ENCODE data around the gene GRAMD1A. TPM values are rescaled to one million over a fixed set of nuclear protein-coding genes. Genes with fewer than 3 reads are reported as not detected.
A peak's percentile ranks its signal among the peaks of the same experiment; 100 is the strongest.
"Not testable (repeated sequence)": the region's sequence is repeated elsewhere in the genome, so short reads cannot be mapped to it uniquely, and the experiment has no call there.

GRAMD1A gene
- total RNA-seq, 1 experiment from 2014 or later: 14.1 TPM

DNA sequence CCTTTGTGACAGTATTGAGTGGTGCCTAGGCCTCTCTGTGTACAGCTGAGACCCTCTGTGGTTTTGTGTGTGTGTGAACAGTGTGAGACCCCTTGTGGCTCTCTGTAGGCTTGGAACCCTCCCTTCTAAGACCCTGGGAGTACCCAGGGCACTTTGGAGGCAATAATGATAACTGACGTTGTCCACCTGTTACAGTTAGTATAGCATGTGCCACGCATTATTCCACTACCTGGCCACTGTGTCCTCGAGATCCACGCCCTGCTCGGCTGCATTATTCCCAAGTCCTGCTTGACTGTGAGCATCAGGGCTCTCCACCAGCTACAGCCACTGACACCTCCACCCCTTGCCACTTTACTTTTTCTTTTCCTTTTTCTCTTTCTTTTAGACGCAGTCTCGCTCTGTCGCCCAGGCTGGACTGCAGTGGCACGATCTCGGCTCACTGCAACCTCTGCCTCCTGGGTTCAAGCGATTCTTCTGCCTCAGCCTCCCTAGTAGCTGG lies 2.0 kb downstream of the GRAMD1A start:
- no peak for DNase-seq (ENCODE audit: low read depth)

DNA sequence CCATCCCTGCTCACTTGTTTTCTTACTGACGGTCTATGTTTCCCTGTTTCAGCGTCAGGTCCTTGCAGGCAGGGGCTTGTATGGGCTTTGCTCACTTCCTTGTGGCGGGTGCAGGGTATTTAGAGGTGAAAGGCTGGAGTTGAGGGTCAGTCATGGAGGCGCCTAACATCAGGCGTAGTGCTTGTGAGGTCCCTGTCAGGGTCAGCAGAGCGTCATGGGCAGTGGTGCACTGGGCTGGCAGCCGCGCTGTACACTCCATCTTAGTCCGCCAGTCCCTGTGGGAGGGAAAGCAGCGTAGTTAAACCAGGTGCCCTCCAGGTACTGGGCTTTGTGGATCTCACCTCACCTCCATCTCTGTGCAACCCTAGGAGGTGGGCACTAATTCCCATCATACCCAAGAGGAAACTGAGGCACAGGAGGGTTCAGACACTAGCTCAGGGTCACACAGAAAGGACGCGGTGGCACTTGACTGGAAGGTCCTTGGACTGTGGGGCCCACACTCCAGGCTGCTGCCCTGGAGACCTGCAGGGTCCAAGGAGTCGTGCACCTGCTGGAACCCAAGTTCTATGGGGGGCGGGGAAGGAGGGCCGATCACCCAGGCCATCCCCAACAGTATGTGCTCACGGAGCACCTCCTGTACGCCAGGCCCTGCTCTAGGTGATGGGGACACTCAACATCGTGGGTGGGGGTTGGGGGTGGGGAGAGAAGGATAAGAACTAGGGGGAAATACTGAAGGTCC lies 4.6 kb downstream of the GRAMD1A start:
- no peak for DNase-seq (ENCODE audit: low read depth)

DNA sequence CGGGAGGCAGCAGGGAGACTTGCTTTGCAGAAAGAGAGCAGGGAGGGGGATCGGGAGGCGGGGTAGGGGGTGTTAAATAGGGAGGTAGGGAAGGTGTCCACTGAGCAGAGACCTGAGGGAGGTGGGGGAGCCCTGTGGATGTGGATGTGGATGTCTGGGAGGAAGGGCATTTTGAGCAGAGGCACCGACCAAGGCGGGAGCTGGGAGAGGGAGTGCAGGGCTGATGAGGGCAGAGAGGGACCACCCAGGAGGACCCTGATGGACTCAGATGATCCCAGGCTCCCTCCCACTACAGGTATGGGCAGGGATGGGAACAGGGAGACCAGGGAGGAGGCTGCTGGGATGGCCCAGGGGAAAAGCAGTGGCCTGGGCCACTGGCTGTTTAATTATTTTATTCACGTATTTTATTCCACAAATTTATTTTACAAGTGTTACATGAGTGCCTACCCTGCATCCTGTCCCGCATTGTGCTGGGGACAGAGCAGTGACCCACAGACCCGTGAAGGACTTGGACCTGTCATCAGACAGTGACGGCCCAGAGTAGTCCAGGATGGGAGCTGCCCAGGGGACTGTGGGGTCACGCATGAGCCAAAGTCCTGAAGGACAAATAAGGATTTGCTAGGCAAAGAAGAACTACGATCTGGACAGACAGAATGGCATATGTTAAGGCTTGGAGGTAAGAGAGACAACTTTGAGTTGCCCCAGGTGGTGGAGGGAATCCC lies 5.3 kb downstream of the GRAMD1A start:
- no peak for DNase-seq (ENCODE audit: low read depth)

GRCh38 chr19:35006007-35006341 lies 5.9 kb downstream of the GRAMD1A start:
- not testable (repeated sequence) for DNase-seq (ENCODE audit: low read depth)

DNA sequence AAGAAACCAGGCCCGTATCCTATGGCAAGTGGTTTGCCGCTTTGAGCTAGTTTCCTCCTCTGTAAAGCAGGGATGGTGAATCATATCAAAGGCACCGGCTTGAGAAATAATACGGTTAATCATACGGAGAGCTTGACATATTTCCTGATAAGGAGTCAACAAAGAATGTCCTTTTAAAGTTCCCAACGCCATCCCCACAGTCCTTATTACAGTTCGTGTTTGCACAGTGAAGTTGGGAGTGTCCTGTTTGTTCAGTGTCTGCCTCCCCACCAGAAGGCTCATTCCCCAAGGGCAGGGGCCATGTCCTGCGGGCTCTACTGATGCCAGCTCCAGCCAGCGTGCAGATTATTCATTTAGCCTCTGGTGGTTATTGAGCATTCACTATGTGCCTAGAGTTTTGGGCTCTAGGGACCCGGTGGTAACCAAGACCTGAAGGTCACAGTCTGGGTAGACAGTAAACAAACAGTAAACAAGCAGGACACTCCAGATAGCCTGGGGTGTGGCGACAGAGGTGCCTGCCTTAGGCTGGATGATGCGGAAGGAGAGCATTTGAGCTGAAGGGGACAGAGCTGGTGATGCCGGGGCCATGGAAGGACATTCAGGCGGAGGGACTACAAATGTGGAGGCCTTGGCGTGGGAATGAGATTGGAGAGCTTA lies 6.3 kb downstream of the GRAMD1A start:
- DNase-seq (ENCODE audit: low read depth): no peak

- DNase-seq (ENCODE audit: low read depth): no peak
Observed at GRCh38 chr19:35006999-35007365, 6.9 kb downstream of the GRAMD1A start.

GRCh38 chr19:35007427-35007826 lies 7.3 kb downstream of the GRAMD1A start:
- DNase-seq (ENCODE audit: low read depth): not testable (repeated sequence)

DNA sequence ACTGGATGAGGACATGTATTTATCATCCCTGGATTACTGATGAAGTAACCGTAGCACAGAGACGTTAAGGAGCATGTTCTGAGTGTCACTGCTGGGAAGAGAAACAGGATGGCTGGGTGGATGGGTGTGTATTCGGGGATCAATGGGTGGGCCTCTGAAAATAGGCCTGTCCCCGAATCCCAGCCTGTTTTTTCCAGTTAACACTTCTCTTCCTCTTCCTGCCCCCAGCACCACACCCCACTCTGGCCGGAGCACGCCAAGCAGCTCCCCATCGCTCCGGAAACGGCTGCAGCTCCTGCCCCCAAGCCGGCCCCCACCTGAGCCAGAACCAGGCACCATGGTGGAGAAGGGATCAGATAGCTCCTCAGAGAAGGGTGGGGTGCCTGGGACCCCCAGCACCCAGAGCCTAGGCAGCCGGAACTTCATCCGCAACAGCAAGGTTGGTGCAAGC lies 8.8 kb downstream of the GRAMD1A start:
- no peak for DNase-seq (ENCODE audit: low read depth)

- DNase-seq (ENCODE audit: low read depth): no peak
Observed at GRCh38 chr19:35009424-35010415, 9.6 kb downstream of the GRAMD1A start.

- no peak for DNase-seq (ENCODE audit: low read depth)
Observed at GRCh38 chr19:35011091-35011689, 11.1 kb downstream of the GRAMD1A start.

DNA sequence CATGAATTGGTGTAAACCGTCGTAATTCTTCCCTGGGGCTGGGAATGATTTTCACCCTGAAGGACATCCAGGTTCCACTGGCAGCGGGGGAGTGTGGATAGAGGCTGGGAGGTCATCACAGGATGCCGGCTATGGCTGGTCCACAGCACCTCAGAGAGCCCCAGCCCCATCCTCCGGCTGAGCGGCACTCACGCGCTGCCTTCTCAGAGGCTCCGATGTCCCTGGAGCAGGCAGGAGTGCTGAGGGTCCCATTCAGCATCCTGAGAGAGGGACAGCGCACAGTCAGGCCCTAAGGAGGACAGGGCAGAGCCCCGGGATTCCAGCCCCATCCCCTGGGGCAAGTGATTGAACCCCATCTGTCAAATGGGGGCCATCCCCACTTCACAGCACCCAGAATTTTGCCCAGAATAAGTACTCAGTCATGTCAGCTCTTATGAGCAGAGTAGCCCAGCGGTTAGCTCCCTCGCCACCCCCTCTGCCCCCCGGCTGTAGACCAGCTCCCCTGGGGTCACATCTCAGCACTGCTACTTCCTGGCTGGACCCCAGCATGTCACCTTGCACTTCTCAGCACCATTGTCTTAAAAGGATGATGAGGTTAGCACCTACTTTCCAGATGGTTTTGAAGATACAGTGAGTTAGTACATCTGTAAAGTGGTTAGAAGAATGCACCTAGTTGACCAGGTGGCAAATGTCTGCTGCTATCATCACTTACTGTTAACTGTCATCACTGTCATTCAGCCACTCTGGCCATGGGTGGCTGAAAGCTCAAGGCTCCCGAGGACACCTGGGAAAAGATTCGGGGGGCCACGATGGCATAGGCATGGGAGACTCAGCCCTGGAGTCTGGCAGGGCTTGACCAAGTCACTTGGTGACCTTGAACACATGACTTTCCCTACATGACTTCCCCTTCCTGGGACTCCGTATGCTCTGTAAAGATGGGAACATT lies 11.9 kb downstream of the GRAMD1A start:
- DNase-seq (ENCODE audit: low read depth): no peak

- peak; percentile 73 for DNase-seq (ENCODE audit: low read depth)
Observed at GRCh38 chr19:35013041-35013819, 13.1 kb downstream of the GRAMD1A start.

- no peak for DNase-seq (ENCODE audit: low read depth)
Observed at GRCh38 chr19:35013820-35014754, 14.0 kb downstream of the GRAMD1A start.

- DNase-seq (ENCODE audit: low read depth): not testable (repeated sequence)
Observed at GRCh38 chr19:35014774-35015173, 14.7 kb downstream of the GRAMD1A start.

GRCh38 chr19:35015270-35015953 lies 15.3 kb downstream of the GRAMD1A start:
- peak; percentile 41 for DNase-seq (ENCODE audit: low read depth)

- no peak for DNase-seq (ENCODE audit: low read depth)
Observed at GRCh38 chr19:35015954-35016351, 15.8 kb downstream of the GRAMD1A start.

DNA sequence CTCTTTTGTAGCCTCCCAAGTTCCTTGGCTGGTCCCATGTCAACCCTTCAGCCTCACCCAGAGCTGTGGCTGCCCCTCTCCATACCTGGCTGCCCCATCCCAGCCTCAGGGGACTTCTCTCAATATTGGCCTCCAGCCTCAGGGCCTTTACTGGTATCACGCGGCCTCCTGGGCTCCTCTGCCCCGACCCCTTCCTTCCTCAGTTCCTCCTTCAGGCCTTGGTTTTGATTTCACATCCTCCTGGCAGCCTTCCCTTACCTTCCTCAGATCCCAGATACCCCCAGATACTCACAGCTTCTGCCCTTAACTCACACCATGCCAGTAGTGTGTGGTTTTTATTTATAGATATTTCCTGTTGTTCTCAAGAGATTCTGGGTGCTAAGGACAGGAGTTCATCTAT lies 17.4 kb downstream of the GRAMD1A start:
- no peak for DNase-seq (ENCODE audit: low read depth)

Data from Daoy (cell line).